ENCODE measurements around the gene RAB4A.
A peak's percentile ranks its signal among the peaks of the same experiment; 100 is the strongest.

RAB4A gene

GRCh38 chr1:229247871-229248270 is 23.0 kb upstream of the RAB4A start:
- no peak for DNase-seq

GRCh38 chr1:229248821-229249817 is 21.8 kb upstream of the RAB4A start:
- no peak for DNase-seq

- no peak for DNase-seq
Measured at GRCh38 chr1:229249854-229250644, 20.9 kb upstream of the RAB4A start.

GRCh38 chr1:229251185-229251584 is 19.7 kb upstream of the RAB4A start:
- DNase-seq = no peak

GRCh38 chr1:229252228-229252984 is 18.5 kb upstream of the RAB4A start:
- DNase-seq = no peak

GRCh38 chr1:229253151-229253974 is 17.5 kb upstream of the RAB4A start:
- DNase-seq = no peak

GRCh38 chr1:229254910-229255541 is 15.9 kb upstream of the RAB4A start:
- DNase-seq = no peak

- peak; percentile 48 for DNase-seq
Measured at GRCh38 chr1:229258031-229258756, 12.7 kb upstream of the RAB4A start.

- no peak for DNase-seq
Measured at GRCh38 chr1:229258757-229259060, 12.2 kb upstream of the RAB4A start.

- DNase-seq = no peak
Measured at GRCh38 chr1:229260297-229260696, 10.6 kb upstream of the RAB4A start.

- no peak for DNase-seq
Measured at GRCh38 chr1:229262239-229262638, 8.7 kb upstream of the RAB4A start.

- no peak for DNase-seq
Measured at GRCh38 chr1:229263254-229263653, 7.7 kb upstream of the RAB4A start.

GRCh38 chr1:229264068-229264467 is 6.8 kb upstream of the RAB4A start:
- DNase-seq = no peak

- DNase-seq = no peak
Measured at GRCh38 chr1:229264487-229264886, 6.4 kb upstream of the RAB4A start.

- DNase-seq = no peak
Measured at GRCh38 chr1:229266274-229266673, 4.6 kb upstream of the RAB4A start.

- no peak for DNase-seq
Measured at GRCh38 chr1:229266832-229267500, 3.9 kb upstream of the RAB4A start.

GRCh38 chr1:229268505-229268904 is 2.4 kb upstream of the RAB4A start:
- DNase-seq = no peak

GRCh38 chr1:229271448-229272159 is 693 bp downstream of the RAB4A start:
- peak; percentile 37 for DNase-seq
